ENCODE data around the gene PPID.
"Not testable (repeated sequence)": the region's sequence is repeated elsewhere in the genome, so short reads cannot be mapped to it uniquely, and the experiment has no call there.

PPID gene

DNA sequence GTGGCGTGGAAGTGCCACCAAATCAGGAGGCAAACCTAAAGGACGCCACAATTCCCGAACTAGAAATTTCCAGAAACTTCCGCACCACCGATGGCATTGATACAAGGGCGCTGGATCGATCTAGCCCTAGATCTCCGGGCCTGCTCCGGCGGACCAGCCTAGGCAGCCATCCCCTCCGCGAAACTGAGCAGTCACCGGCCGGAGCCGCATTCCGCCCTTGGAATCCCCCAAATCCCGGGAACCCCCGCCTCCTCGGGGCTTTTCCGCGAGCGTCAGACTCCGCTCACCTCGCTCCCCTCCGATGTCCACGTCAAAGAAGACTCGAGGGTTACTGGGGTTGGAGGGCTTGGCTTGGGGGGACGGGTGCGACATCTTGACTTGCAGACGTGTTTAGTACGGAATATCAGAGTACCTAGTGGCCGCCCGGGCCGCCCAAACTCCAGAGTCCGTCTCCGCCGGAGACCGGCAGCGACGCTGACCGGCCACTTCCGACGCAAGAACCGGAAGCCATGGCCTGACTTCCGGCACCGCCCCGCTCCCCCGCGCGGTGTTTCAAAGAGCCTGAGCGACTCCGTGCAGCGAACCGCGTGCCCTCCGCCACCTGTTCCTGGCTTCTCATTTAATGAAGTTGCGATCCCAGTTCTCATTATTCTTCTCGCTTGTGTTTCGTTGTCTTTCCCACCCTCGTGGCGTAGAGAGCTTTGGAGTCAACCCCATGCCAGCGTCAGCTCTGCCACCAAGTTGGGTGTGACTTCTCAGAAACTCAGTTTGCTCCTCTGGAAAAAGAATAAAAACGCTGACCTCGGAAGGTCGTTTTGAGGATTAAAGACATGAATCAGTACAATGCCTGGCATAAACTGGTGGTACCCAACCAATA lies at the start of gene PPID:
PPID (minus strand) TSS at position 480 of the 877 bp plus-strand sequence; CDS start at position 372, 108 bp downstream.
- DNase-seq (ENCODE audit: low read depth) = peak; percentile 19

DNA sequence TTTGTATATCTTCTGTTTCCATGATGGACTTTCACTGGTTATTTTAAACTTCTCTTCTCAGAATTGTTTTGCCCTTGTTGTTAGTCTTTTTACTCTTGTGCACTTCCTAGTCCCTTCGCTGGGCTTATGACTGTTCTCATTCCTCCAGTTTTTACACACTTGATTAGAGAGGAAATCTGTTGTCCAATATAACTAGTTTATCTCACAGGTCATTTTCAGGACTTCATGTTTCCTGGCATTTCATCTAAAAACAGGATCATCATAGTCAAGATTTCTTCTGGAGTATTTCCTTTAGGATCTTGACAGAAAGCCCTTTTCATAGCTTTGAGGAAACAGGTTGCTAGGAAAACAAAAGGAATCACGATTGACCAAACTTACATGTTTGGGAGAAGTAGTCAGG lies 48.6 kb upstream of the PPID start:
- DNase-seq (ENCODE audit: low read depth) = no peak

DNA sequence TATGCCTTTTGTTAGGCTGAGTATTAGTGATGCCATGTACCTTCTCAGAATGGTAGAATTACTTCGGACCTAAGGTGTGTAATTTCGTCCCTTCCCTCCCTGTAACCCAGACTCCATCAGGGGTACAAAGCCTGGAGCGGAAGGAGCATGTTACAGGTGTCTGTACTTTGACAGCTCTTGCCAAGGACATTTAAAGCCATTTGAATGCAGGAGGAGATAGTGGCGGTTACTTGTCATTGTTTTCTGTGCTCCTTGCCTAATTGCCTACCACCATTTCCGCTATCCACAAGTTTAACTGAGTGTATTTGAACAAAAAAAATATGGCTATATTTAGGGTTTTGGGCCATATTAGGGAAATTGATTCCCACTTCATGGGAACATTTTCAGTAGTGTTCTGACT lies 47.5 kb upstream of the PPID start:
- DNase-seq (ENCODE audit: low read depth) = no peak

DNA sequence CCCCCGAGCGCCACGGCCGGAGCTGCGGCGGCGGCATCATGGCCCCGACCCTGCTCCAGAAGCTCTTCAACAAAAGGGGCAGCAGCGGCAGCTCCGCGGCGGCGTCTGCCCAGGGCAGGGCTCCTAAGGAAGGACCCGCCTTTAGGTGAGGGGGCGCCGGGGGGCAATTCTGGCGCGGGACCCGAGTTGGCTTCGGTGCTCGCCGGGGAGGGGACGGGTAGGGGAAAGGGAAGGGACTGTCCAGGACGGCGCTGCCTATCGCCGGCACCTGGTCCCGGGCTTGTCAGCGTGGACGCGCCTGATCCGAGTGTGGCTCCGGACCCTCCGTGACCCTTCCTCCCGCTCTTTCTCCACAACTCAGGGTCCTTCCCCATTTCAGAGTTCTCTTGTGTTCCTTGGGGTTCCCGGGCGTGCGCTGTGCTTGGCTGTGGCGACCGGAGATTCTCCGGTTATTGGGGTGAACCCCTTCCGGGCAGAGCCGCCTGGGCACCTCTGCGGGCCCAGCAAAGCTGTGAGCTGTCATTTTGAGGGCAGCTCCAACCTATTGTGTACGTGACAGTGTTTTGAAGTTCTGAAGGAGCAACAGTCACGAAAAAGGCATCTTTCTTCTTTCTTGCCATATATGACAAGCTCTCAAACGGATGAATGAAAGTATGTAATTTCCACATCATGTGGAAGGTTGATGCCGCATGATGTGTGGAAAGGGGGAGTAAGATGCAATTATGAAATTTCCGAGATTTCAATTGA lies 46.2 kb upstream of the PPID start:
- no peak for DNase-seq (ENCODE audit: low read depth)

DNA sequence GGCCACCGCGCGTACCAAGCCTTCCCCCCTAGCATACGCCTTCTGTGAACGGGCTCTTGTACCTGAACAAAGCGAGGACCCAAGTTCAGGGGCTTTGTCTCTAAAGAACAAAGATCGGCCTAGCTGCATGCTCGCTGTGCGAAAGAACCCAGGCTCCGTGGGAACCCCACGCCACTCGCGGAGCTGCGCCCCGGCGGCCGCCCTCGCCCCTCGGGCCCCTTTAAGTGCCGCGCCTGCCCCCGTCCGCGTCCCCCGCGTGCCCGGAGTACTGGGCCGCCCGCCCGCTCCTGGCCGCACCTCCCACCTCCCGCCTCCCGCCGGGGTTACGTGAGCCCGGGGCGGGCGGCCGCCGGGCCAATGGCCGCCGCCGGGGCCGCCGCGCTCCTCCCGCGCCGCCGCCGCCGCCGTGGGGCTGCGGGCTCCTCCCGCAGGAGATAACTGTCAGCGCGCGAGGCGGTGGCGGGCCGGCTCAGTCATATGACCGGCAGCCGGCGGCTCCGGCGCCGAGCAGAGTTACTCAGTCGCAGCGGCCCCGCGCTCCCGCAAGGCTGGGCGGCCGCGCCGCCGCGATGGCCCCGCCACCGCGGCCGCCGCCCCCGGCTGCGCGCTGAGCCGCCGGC lies 45.5 kb upstream of the PPID start, which contains the start of gene FNIP2:
FNIP2 (plus strand) TSS at position 472 of the 620 bp plus-strand sequence. CDS start 187 bp downstream, outside the sequence.
- DNase-seq (ENCODE audit: low read depth) = no peak

DNA sequence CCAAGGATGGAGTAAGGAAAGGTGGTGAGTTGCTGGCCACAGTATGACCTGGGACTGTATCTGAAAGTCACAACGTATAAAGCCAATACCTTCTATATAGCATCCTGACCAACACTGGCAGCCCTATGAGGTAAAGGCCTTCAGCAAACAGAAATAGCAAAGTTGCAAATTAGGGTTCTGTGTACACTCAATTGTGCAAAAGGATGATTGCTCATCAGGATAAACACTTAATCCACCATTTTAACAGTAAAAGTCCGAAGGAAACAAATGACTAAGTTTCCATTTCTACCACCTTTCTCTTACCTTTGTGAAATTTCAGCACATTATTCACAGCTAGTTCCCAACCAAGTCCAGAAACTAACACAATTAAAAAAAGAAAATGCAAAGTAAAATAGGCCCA lies 44.3 kb upstream of the PPID start:
- DNase-seq (ENCODE audit: low read depth) = no peak

DNA sequence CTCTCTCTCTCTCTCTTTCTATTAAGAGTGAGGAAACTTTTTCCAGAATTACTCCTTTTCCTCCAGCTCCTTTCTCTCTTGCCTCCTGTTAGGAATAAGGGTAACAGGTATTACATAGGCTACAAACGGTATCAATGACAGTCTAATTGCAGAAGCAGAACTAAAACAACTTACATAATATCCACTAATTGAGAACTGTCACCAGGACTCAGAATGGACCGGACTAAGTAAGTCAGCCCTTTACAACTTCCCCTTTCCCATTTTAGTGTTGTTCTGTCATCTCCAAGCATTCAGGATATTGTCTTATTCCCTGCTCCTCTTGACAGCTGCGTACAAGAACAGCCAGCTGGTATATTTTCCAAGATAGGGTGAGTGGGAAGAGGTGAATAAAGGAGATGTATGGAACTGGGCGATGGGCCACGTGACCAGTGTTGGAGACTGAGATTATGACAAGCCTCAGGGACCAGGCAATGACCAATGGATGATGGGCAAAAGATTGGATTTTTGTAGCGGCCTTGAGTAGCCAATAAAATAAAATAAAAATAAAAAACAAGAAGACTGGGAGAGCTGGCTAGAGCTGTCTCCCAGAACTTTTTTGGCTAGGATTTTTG lies 43.3 kb upstream of the PPID start:
- no peak for DNase-seq (ENCODE audit: low read depth)

DNA sequence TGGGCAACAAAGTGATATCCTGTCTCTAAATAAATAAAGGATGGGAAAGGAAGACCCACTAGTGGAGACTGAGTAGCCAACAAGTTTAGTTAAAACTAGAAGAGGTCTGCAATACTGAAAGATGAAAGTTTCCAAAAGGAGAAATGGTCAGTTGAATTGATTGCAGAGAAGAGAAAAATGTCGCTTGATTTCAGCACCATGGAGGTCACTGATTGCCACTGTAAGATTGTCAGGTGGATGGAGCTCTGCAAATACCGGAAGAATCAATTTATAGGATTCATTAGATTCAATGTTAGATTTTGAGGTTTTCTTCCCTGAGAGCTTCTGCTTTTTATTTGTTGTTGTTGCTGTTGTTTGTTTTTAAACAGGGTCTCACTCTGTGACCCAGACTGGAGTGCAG lies 40.3 kb upstream of the PPID start:
- no peak for DNase-seq (ENCODE audit: low read depth)

DNA sequence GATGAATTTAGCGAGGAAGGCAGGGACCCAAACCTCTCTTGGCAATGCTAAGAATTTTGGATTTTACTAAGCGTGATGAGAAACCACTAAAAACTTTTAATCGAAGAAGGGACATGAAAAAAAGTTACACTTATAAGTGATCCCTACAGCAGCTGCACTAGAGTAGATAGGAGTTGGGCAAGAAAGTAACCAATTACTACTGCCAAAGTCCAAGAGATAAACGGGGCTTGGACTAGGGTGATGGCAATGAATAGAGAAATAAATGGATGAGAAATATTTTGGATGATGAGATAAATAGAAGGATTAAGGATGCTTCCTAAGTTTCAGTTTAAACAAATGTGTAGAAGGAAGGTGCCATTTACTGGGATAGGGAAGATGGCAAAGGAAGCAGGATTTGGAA lies 39.4 kb upstream of the PPID start:
- no peak for DNase-seq (ENCODE audit: low read depth)

DNA sequence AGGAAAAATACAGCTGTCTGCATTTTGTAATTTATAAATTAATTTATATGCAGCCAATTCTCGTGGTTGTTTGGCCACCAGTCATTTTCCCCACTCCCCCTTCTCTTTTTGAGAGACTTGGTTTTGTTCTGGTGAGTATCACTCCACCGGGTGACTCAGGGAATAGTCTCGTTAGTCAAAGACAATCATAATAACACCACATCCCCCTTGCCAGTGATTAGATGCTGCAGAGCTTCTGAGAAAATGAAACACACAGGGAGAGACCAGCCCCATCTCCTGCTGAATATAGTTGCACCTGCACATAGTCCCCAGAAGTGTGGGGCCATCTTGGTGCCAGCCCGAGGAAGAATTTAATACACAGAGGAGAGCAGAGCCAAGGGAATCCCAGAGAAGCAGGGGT lies 37.7 kb upstream of the PPID start:
- DNase-seq (ENCODE audit: low read depth) = no peak

DNA sequence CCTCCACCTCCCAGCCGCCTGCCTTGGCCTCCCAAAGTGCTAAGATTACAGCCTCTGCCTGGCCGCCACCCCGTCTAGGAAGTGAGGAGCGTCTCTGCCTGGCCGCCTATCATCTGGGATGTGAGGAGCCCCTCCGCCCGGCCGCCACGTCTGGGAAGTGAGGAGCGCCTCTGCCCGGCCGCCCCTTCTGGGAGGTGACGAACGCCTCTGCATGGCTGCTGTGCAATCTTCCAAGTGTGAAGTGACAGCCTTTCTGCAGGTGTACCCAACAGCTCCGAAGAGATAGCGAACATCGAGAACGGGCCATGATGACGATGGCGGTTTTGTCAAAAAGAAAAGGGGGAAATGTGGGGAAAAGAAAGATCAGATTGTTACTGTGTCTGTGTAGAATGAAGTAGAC lies 36.3 kb upstream of the PPID start:
- not testable (repeated sequence) for DNase-seq (ENCODE audit: low read depth)

DNA sequence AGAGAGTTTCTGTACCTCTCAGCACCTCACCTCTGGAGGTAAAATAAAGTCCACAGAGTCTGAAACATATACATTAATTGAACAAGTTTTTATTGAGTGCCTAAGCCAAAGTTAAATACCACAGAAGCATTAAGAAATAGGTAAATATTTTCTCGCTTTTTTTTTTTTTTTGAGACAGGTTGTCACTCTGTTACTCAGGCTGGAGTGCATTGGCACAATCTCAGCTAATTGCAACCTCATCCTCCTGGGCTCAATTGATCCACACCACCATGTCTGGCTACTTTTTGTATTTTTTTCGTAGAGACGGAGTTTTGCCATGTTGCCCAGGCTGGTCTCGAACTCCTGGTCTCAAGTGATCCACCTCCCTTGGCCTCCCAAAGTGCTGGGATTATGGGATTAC lies 35.5 kb upstream of the PPID start:
- no peak for DNase-seq (ENCODE audit: low read depth)

DNA sequence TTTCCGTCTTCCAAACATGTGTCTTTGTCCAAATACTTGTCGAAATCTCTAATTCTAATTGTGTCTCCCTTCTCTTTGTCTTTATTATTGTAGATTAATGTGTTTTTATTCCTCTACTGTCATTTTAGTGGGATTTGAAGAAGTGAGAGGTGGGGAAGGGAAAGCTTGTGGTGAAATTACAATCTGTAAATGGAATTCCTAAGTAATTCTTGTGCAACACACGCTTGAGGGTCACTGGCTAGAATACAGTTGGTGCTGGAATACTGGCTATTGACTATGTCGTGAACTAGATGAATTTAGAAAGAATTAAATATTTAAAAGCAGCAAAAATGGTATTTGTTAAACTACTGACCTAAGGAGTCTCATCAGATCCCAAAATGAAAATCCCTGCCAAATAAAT lies 34.9 kb upstream of the PPID start:
- no peak for DNase-seq (ENCODE audit: low read depth)

DNA sequence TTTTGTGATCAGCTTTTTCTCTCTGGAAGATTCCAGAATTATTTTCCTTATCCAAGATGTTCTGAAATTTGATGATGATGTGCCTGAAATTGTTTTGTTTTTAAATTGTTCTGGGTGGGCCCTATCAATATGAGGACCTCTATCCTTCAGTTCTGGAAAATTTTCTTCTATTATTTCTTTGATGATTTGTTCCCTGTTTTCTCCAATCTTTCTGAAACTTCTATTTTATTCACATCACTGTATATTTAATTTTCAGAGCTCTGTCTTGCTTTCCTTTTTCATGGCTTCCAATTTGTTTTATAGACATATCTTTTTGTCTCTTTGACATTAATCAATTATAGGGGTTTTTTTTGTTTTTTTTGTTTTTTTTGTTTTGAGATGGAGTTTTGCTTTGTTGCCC lies 33.4 kb upstream of the PPID start:
- DNase-seq (ENCODE audit: low read depth) = no peak

DNA sequence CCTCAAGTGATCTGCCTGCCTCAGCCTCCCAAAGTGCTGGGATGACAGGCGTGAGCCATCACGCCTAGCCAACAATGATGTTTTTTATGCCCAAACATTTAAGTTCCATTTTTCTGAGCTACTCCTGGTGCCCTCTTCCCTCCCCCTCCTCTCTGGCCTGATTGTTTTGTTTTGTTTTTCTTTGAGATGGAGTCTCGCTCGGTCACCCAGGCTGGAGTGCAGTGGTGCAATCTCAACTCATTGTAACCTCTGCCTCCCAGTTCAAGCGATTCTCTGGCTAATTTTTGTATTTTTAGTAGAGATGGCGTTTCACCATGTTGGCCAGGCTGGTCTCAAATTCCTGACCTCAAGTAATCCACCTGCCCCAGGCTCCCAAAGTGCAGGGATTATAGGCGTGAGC lies 32.6 kb upstream of the PPID start:
- DNase-seq (ENCODE audit: low read depth) = not testable (repeated sequence)

DNA sequence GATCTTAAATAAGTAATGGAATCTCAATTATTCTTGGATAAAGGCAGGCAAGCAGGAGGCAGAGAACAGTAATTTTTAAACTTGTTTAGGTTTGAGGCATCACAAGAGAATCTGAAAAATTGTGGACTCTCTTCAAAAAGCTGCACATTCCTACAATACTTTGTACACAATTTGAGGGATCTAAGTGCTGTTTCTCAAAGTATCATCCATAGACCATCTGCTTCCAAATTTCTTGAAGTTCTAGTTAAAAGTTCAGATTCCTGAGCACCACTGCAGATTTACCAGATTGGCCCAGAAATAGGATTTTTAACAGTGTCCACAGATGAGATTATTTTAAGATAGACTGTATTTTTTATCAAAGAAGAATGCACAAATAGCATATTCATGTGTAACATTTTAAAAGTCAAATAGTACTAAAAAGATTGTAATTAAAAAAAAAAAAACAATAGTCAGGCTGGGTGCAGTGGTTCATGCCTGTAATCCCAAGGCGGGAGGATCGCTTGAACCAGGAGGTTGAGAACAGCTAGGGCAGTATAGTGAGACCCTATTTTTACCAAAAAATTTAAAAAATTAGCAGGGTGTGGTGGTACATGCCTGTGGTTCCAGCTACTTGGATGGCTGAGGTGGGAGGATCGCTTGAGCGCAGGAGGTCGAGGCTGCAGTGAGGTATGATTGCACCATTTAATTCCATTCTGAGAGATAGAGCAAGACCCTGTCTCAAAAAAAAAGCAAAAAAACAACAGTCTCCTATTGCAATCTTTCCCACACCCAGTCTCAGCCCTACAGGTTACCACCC lies 31.4 kb upstream of the PPID start:
- DNase-seq (ENCODE audit: low read depth) = no peak

DNA sequence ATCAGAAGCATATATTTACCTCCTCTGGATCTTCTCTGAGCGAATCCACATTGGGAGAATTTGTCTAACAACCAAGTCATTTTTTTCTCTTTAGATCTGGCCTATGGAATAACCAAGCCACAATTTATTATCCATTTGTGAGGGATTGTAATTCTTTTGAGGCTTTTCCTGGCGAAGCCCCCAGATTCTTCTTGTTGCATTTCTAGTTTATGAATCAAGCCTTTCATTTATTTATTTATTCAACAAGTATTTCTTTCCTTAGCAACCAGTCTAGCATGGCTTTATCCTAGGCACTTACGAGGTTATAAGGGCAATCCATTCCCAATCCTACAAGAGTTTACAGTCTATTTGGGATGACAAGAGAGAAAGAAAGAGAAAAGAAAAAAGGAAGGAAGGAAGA lies 27.2 kb upstream of the PPID start:
- peak; percentile 28 for DNase-seq (ENCODE audit: low read depth)

DNA sequence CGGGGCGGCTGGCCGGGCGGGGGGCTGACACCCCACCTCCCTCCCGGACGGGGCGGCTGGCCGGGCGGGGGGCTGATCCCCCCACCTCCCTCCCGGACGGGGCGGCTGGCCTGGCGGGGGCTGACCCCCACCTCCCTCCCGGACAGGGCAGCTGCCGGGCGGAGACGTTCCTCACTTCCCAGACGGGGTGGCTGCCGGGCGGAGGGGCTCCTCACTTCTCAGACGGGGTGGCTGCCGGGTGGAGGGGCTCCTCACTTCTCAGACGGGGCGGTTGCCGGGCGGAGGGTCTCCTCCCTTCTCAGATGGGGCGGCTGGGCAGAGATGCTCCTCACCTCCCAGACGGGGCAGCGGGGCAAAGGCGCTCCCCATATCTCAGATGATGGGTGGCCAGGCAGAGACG lies 23.3 kb upstream of the PPID start:
- DNase-seq (ENCODE audit: low read depth) = not testable (repeated sequence)

DNA sequence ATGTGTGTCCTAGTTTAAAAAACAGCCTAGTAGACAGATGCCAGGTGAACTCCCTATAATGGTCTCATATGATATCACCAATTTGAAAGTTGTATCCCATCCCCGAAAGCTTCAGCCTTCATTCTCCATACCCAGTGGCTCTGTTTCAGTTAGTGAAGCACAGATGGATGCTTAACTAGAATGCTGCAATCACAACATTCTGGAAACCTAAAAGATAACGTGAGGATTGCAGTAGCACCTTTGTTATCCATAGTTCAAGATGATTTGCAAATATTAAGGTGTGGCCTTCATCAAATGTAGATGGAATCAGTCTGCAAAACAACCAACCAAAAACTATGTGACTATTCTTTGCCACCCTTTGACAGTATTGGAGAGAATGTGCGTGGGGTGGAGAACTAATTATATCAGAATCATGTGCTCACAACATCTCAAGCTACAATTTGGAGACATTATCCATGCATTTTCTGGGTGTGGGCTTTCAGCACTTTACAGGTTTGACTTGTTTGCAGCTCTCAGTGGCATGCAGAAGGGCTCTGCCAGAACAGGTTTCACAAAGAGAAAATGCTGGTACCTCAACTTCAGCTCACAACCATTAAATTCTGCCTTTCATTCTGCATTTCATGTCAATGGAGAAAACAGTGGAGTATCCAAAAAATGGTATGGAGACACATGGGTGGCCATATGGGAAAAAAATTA lies 18.3 kb upstream of the PPID start:
- no peak for DNase-seq (ENCODE audit: low read depth)

DNA sequence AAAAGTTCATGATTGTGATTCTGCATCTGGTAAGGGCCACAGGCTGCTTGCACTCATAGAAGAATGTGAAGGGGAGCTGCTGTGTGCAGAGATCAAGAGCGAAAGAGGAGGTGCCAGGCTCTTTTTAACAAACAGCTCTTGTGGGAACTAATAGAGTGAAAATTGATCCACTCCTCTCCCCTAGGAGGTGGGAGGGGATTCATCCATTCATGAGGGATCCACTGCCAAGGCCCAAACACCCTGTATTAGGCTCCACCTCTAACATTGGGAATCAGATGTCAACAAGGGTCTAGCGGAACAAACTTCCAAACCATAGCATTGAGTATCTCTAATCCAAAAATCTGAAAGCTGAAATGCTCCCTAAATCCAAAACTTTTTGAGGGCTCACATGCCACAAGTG lies 16.4 kb upstream of the PPID start:
- no peak for DNase-seq (ENCODE audit: low read depth)

DNA sequence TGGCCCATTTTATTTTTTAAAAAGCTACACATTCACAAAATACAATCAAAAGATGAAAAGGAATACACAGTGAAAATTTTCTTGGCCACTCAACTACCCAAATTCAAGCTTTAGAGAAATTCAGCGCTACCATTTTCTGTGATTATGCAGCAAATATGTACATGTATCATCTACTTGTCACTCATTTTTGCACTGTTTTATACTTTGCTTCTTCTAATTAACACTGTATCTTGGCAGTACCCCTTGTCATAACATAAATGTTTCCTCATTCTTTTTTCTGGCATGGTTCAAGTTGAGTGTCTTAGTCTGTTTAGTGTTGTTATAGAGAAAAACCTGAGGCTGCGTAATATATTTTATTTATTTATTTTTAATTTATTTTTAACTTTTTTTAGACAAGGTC lies 15.7 kb upstream of the PPID start:
- DNase-seq (ENCODE audit: low read depth) = no peak

All from non-pigmented ciliary epithelial cell (primary cell).